Tibial nerve (tissue), 4 donors: ENCODE data around the gene COL27A1. TPM values are rescaled to one million over a fixed set of nuclear protein-coding genes. Genes with fewer than 3 reads are reported as not detected.
A peak's percentile ranks its signal among the peaks of the same experiment; 100 is the strongest.

Experiments used
- DNase-seq, 2 donors: peaks; one replicate each; pipeline ENCODE4 v3.0.0-alpha.2; 2019; ENCODE audit warnings: low spot score in 2 of 2
- H3K27ac ChIP-seq, 4 donors: fragments of 200-600 bp; sonication (generic) in 3 of 4; one replicate each; pipeline ENCODE4 v1.5.1; 2017 to 2019; ENCODE audit warnings: mild to moderate bottlenecking in 1 of 4
- H3K27me3 ChIP-seq, 2 donors: fragments of 200-600 bp; sonication (generic) in 1 of 2; one replicate each; pipeline versions ENCODE4 v1.5.1 to v1.6.0; 2017 to 2019
- H3K36me3 ChIP-seq, 3 donors: fragments of 200-600 bp; sonication (generic); one replicate each; pipeline ENCODE4 v1.5.1; 2018 to 2019
- H3K4me1 ChIP-seq, 4 donors: fragments of 200-600 bp; sonication (generic) in 3 of 4; one replicate each; pipeline ENCODE4 v1.5.1; 2017 to 2019
- H3K4me3 ChIP-seq, 4 donors: fragments of 200-600 bp; sonication (generic) in 3 of 4; one replicate each; pipeline ENCODE4 v1.5.1; 2017 to 2019; ENCODE audit warnings: mild to moderate bottlenecking in 1 of 4, moderate library complexity in 1 of 4
- H3K9me3 ChIP-seq, 4 donors: fragments of 200-600 bp; sonication (generic) in 3 of 4; one replicate each; pipeline ENCODE4 v1.5.1; 2017 to 2019
- CTCF ChIP-seq, 5 experiments: fragments of 200-600 bp in 3 of 5; fragments of 450-650 bp in 2 of 5; sonication (generic) in 3 of 5; IDR thresholded peaks; one replicate each; pipeline ENCODE4 v1.5.1; 2016 to 2019; ENCODE audit warnings: antibody characterized with exemption in 5 of 5, mild to moderate bottlenecking in 3 of 5, moderate library complexity in 2 of 5
- EP300 ChIP-seq, 2 donors: sonication (generic); formaldehyde crosslinking; IDR thresholded peaks; one replicate each; pipeline ENCODE4 v1.6.1; 2017; ENCODE audit warnings: antibody characterized with exemption in 2 of 2, mild to moderate bottlenecking in 1 of 2
- POLR2A ChIP-seq, 2 donors: fragments of 450-650 bp; IDR thresholded peaks; one replicate each; pipeline ENCODE4 v1.6.1; 2017; ENCODE audit warnings: antibody characterized with exemption in 2 of 2, mild to moderate bottlenecking in 2 of 2, moderate library complexity in 2 of 2
- WGBS, 2 donors: methylation state at CpG; one replicate each; pipeline ENCODE4 v1.1.5; 2018; 5-methylcytosine and 5-hydroxymethylcytosine counted together
- total RNA-seq, 4 donors: library from RNA; depleted of rRNA; stranded (reverse); fragments of >200 nt; gene quantifications; one replicate each; pipeline ENCODE4 v1.1.0, GENCODE V29; 2016

The COL27A1 gene
- total RNA-seq, 4 donors from 2014 or later: 14.9 to 55.8 (median 27.7) TPM

- H3K4me3 ChIP-seq: no peak overlapping the region
- no peak for DNase-seq
- peak overlapping the region in 1 of 4 donors; percentile 8 for H3K27ac ChIP-seq
- no peak for TF ChIP-seq EP300 (IDR thresholded peaks at IDR 0.05)
- no peak for TF ChIP-seq CTCF (IDR thresholded peaks at IDR 0.05)
- no peak for TF ChIP-seq POLR2A (IDR thresholded peaks at IDR 0.05)
- no peaks in the 10 kb centered on the region for H3K9me3 ChIP-seq
- peaks cover 0 to 12% (median 0%) of the 10 kb centered on the region in 4 donors for H3K4me1 ChIP-seq
- WGBS, 2 donors: 68 to 69% methylated on average over 14 of the region's 14 CpGs
- no peaks in the 10 kb centered on the region for H3K27me3 ChIP-seq
- peaks cover 0 to 39% (median 0%) of the 10 kb centered on the region in 3 donors for H3K36me3 ChIP-seq
These were observed 123.7 kb downstream of the COL27A1 start for GRCh38 chr9:114278881-114279570.

GRCh38 chr9:114279693-114280092 lies 124.4 kb downstream of the COL27A1 start:
- no peak for TF ChIP-seq CTCF (IDR thresholded peaks at IDR 0.05)
- Histone ChIP-seq H3K27ac (no peak overlapping the region), H3K36me3 (peaks cover 0 to 43% (median 0%) of the 10 kb centered on the region in 3 donors)

DNA sequence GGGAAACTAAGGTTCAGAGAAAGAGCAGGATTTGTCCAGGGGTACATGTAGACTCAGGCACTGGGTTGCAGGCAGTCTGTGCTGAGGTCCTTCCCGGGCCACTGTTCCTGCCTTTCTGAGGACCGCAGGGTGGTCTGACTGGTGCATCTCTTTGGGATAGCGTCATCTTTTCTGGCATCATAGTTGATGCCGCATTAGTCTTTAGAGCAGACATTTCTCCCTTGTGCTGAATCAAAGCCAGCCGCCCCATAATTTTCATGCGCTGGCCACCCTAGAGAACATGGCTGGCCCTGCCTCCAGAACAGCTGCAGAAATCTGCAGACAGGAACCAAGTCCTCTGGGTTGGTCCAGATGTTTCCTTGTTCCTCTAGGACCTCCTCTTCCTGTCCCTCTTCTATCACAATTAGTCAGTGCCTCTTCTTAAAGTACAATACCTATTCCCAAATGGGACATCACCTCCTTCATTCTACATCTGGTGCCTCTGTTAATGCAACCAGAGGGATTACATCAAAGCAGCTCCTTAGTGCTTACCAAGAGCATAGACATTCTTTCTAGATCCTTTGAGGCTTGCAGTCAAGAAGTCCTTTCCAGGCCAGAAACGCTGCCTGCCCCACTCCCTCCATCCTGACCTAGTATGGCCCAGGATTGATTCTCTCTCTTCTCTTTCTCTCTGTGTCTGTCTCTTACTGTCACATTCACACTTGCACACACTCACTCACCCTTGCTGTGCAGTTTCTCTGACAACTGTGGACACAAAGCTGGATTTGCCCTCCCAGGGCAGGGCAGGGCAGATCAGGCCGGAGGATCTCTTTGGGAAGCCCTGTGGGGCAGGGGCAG lies 125.5 kb downstream of the COL27A1 start:
- H3K27ac ChIP-seq: peak overlapping the region in 2 of 4 donors; percentile 74 to 80
- no peaks in the 10 kb centered on the region for H3K9me3 ChIP-seq
- peaks cover 0 to 34% (median 0%) of the 10 kb centered on the region in 3 donors for H3K36me3 ChIP-seq
- 68 to 71% methylated on average over 8 of the region's 8 CpGs for WGBS, 2 donors
- H3K4me3 ChIP-seq: no peak overlapping the region
- TF ChIP-seq EP300 (IDR thresholded peaks at IDR 0.05) (no peak), POLR2A (IDR thresholded peaks at IDR 0.05) (no peak), CTCF (IDR thresholded peaks at IDR 0.05) (no peak)
- peaks cover 0 to 17% (median 0%) of the 10 kb centered on the region in 4 donors for H3K4me1 ChIP-seq
- no peak for DNase-seq
- no peaks in the 10 kb centered on the region for H3K27me3 ChIP-seq

More at GRCh38 chr9:114279693-114280092, 124.4 kb downstream of the COL27A1 start:
- DNase-seq: no peak
- H3K27me3 ChIP-seq: no peaks in the 10 kb centered on the region
- H3K4me3 ChIP-seq: no peak overlapping the region
- peaks cover 0 to 12% (median 0%) of the 10 kb centered on the region in 4 donors for H3K4me1 ChIP-seq
- WGBS, 2 donors: 90 to 94% methylated on average over 3 of the region's 3 CpGs
- H3K9me3 ChIP-seq: no peaks in the 10 kb centered on the region

DNA sequence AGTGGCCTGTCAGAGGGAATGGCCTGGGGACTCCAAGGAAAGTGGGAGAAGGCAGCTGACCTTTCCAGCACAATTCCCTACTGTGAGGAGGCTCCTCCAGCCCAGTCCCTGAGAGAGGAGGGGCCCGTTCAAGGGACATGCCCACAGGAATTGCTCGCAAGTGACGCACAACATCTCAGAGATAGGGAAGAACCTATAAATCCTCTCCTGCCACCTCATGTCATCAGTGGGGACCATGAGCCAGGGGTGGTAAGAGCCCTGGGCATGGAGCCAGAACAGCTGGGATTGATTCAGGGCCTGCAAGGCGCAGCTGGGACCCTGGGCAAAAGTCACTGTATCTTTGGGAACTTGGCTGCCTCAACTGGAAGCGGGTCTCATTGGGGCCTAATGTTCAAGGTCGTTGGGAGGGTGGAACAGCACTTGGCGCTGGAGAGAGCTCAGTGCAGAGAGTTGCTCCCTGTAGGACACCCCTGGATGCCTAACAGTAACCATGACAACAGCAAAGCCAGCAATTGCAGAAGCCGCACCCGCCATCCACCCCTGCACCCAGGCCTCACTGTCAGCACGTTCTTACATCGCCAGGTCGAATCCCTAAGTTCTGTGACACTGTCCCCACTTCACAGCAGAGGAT lies 126.3 kb downstream of the COL27A1 start:
- peak in 1 of 2 donors; percentile 27 for DNase-seq
- TF ChIP-seq CTCF (IDR thresholded peaks at IDR 0.05) (no peak), EP300 (IDR thresholded peaks at IDR 0.05) (peak in 1 of 2 donors; percentile 65)
- H3K27me3 ChIP-seq: no peaks in the 10 kb centered on the region
- H3K4me1 ChIP-seq: peaks cover 0 to 17% (median 0%) of the 10 kb centered on the region in 4 donors
- no peak overlapping the region for H3K4me3 ChIP-seq
- H3K27ac ChIP-seq: peak overlapping the region in 2 of 4 donors; percentile 28 to 80
- H3K36me3 ChIP-seq: peaks cover 0 to 26% (median 0%) of the 10 kb centered on the region in 3 donors
- 51 to 66% methylated on average over 9 to 12 of the region's 12 CpGs for WGBS, 2 donors
- H3K9me3 ChIP-seq: no peaks in the 10 kb centered on the region
